Activated naive CD4-positive, alpha-beta T cell treated with anti-CD3 and anti-CD28 coated beads for 36 hours (primary cell): ENCODE results near the gene MAML3. TPM values are rescaled to one million over a fixed set of nuclear protein-coding genes. Genes with fewer than 3 reads are reported as not detected.

ENCODE experiments used
- CTCF ChIA-PET: fragments of 350-600 bp; sonication (Branson Sonifier 250); formaldehyde crosslinking; loops from one replicate; lab custom pipeline; 2021; ENCODE audit warnings: antibody characterized with exemption; lab: Charles Lee
- DNase-seq: peaks from one replicate; pipeline ENCODE4 v3.0.0-alpha.2; 2020
- H3K27ac Mint-ChIP-seq: one replicate; pipeline ENCODE4 v1.8.0; 2021; ENCODE audit warnings: mild to moderate bottlenecking, mixed read lengths
- H3K27me3 Mint-ChIP-seq: one replicate; pipeline ENCODE4 v1.8.0; 2021; ENCODE audit warnings: low read depth, mixed read lengths
- H3K36me3 Mint-ChIP-seq: one replicate; pipeline ENCODE4 v1.8.0; 2021; ENCODE audit warnings: low read depth, mixed read lengths
- H3K4me1 Mint-ChIP-seq: one replicate; pipeline ENCODE4 v1.8.0; 2021; ENCODE audit warnings: low read depth, mixed read lengths
- H3K4me3 Mint-ChIP-seq: one replicate; pipeline ENCODE4 v1.8.0; 2021; ENCODE audit warnings: mild to moderate bottlenecking, moderate library complexity, mixed read lengths
- H3K9me3 Mint-ChIP-seq: one replicate; pipeline ENCODE4 v1.8.0; 2021; ENCODE audit warnings: mixed read lengths
- intact Hi-C: fragments of 100-400 bp; cut with micrococcal nuclease; formaldehyde crosslinking; loops from one replicate; pipeline ENCODE4 v1.15.1; 2023
- total RNA-seq, 2 experiments: library from RNA; stranded (reverse); gene quantifications; one replicate each; pipeline ENCODE4 v1.2.3, GENCODE V29; 2021

MAML3 gene
- total RNA-seq, 2 experiments from 2014 or later: 0.52 to 0.76 TPM

DNA sequence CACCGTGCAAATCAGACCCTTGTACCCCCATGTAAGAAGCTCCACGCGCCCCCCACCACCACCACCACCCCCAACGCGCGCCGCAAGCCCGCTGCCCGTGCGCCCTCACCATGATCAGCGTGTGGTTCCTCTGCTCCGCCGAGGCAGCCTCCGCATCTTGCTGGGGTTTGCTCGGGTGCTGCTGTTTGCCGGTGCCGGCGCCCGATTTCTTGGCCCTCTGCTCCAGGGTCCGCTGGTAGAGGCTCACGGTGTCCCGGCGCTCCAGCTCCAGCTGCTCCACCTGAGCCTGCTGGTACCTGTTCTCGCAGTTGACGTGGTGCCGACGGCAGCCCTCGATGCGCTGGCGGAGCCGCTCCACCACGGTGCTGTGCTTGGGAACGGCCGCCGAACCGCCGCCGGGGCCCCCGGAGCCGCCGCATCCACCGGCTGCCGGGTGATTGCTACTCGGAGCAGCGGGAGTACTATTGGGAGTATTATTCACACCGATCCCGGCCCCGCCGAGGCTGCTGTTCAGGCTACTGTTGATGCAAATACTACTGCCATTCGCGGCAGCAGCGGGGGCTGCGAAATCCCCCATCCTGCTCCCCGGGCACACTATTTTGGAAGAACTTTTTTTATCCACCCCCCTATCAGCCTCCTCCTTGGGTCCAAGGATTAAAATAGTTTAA lies 1.1 kb downstream of the MAML3 start:
- no peaks in the 10 kb centered on the region for H3K9me3 Mint-ChIP-seq
- peaks cover 34% of the 10 kb centered on the region for H3K4me1 Mint-ChIP-seq
- no peaks in the 10 kb centered on the region for H3K36me3 Mint-ChIP-seq

DNA sequence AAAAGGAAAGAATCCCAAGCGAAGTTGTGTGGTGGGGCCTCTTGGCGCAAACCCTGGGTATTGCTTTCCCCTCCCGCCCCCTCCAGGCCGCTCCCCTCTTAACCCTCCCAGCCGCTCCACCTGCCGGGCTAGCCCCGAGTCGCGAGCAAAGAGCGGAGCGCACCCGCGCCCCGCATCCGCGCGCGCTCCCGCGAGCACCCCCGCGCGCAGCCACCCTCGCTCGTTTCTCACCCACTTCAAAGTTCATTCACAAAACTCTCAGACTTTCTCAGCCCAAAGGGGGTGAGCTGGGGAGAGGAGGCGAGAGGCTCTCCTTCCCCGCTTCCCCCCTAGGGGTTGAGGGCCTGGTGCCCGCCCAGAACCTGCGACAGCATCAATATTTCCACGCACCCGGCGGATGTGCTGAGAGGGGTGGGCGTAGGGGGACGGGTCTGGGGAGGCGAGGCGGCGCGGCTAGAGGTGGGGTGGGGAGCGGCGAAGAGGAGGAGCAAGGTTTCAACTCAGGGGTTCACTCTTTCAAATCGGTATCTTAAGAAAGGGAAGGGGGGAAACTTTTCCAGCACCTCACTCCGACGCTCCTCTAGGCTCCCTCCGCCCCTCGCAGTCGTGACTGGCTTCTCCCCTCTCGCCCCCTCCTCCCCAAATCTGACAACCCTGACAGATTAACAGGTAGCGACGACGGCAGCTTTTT lies 1.8 kb downstream of the MAML3 start:
- intact Hi-C loops: loop anchor here (1.0 to 5.0 kb wide), 9 partner anchors 56 to 975 kb away; partner anchors contain the start of genes ELF2, ELMOD2, NAA15 and NDUFC1
- peaks cover 20% of the 10 kb centered on the region for H3K27me3 Mint-ChIP-seq
- H3K4me1 Mint-ChIP-seq: peaks cover 27% of the 10 kb centered on the region

More for the DNA sequence above, 1.1 kb downstream of the MAML3 start:
- CTCF ChIA-PET: interaction anchor here (1.1 to 1.8 kb wide), 5 partner anchors 20 to 100 kb away, joined by 3 to 8 read pairs (median 3); no protein-coding TSS in a partner anchor
- intact Hi-C loops: loop anchor here (1.0 to 5.0 kb wide), 9 partner anchors 57 to 976 kb away; partner anchors contain the start of genes ELF2, ELMOD2, NAA15 and NDUFC1
- peak; percentile 48 for DNase-seq
- Mint-ChIP-seq H3K27ac (no peak overlapping the region), H3K27me3 (peaks cover 20% of the 10 kb centered on the region), H3K4me3 (peak overlapping the region; percentile 82)

DNA sequence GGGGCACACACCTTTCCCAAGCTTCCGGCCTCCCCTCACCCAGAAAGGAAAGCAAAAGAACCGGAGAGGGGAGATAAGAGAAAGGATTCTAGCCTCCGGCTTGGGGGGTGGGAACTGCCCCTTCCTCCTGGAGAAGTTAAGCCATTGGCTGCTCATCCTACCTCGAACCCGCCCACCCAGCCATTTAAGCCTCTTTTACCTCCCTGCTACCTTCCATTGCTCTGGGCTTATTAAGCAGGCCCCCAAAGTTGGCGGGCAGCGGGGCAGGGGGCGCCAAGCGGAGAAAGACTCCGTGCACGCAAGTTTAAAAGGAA lies 2.3 kb downstream of the MAML3 start:
- intact Hi-C loops: loop anchor here (1.0 to 5.0 kb wide), 9 partner anchors 55 to 974 kb away; partner anchors contain the start of genes ELF2, ELMOD2, NAA15 and NDUFC1
- peak overlapping the region; percentile 70 for H3K27ac Mint-ChIP-seq
- H3K36me3 Mint-ChIP-seq: no peaks in the 10 kb centered on the region
- H3K27me3 Mint-ChIP-seq: peaks cover 20% of the 10 kb centered on the region
- peaks cover 22% of the 10 kb centered on the region for H3K4me1 Mint-ChIP-seq
- CTCF ChIA-PET: interaction anchor here (0.6 to 1.4 kb wide), 3 partner anchors 35 to 56 kb away, joined by 3 to 5 read pairs (median 3); no protein-coding TSS in a partner anchor
- H3K9me3 Mint-ChIP-seq: no peaks in the 10 kb centered on the region
- peak overlapping the region; percentile 82 for H3K4me3 Mint-ChIP-seq
- DNase-seq: peak; percentile 65

More for the DNA sequence above, 1.8 kb downstream of the MAML3 start:
- Mint-ChIP-seq H3K27ac (peak overlapping the region; percentile 70), H3K36me3 (no peaks in the 10 kb centered on the region), H3K9me3 (no peaks in the 10 kb centered on the region), H3K4me3 (peak overlapping the region; percentile 82)
- peak; percentile 81 for DNase-seq
- CTCF ChIA-PET: interaction anchor here (0.6 to 1.8 kb wide), 4 partner anchors 19 to 101 kb away, joined by 3 to 8 read pairs (median 3); no protein-coding TSS in a partner anchor

DNA sequence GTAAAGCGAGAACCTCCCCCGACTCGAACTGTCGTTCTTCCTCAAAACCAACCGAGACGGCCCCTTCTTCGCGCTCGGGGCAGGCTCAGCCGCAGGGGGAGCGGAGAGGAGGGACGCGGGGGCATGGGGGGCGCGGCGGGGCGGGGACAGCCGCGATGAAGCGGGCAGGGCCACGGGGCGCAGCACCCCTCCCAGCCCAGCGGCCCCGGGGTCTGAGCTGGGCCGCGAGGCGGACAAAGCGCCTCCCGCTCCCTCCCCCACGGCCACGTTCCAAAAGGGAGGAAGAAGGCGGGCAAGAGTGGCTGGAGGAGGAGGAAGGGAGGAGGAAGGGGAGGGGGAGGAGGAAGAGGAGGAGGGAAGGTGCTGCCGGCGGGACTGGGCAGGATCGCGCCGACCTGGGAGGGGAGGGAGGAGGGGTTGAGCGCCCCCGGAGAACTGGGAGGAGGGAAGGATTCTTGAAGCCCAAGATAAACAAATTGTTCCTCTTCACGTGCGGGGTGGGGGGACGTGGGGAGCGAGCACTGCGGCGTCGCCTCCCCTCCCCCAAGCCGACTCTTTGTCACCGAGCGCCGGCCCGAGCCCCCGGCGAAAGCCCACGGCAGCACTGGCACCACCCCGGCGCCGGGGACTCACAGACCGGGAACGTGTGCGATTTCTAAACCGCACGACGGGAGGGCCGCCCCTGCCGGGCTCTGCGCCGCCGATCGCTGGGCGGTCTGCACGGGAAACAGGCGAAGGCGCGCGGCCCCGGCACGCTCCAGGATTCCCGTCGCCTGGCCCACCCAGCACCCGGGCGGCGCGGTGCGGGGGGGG lies 2.9 kb downstream of the MAML3 start:
- H3K9me3 Mint-ChIP-seq: no peaks in the 10 kb centered on the region
- intact Hi-C loops: loop anchor here (1.0 to 5.0 kb wide), 4 partner anchors 35 to 974 kb away; partner anchors contain the start of genes ELF2, NAA15 and NDUFC1
- H3K4me3 Mint-ChIP-seq: peak overlapping the region; percentile 82
- H3K27ac Mint-ChIP-seq: peak overlapping the region; percentile 69
- peaks cover 20% of the 10 kb centered on the region for H3K27me3 Mint-ChIP-seq
- no peaks in the 10 kb centered on the region for H3K36me3 Mint-ChIP-seq
- peaks cover 17% of the 10 kb centered on the region for H3K4me1 Mint-ChIP-seq
- CTCF ChIA-PET: interaction anchor here (0.6 to 1.2 kb wide), 4 partner anchors 11 to 73 kb away, joined by 3 to 5 read pairs (median 4); no protein-coding TSS in a partner anchor
- peak; percentile 45 for DNase-seq

DNA sequence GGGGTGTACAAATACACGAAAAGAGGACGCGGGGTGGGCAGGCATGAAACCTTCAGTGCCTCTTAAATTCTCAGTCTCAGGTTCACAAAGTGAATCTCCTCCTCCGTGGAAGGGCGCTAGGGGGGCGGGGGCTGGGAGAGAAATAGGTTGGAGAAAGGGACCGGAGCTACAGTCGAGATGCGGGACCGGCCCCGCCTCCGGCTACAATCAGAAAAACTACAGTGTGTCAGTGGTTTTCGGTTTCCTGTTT lies 3.4 kb downstream of the MAML3 start:
- peaks cover 15% of the 10 kb centered on the region for H3K4me1 Mint-ChIP-seq
- DNase-seq: peak; percentile 80
- intact Hi-C loops: loop anchor here (1.0 to 5.0 kb wide), 4 partner anchors 34 to 973 kb away; partner anchors contain the start of genes ELF2, NAA15 and NDUFC1
- no peaks in the 10 kb centered on the region for H3K9me3 Mint-ChIP-seq
- H3K27ac Mint-ChIP-seq: peak overlapping the region; percentile 69
- H3K36me3 Mint-ChIP-seq: no peaks in the 10 kb centered on the region
- peak overlapping the region; percentile 82 for H3K4me3 Mint-ChIP-seq
- CTCF ChIA-PET: interaction anchor here (1.0 to 1.2 kb wide), 3 partner anchors 11 to 72 kb away, joined by 3 to 5 read pairs (median 4); no protein-coding TSS in a partner anchor
- H3K27me3 Mint-ChIP-seq: peaks cover 20% of the 10 kb centered on the region

DNA sequence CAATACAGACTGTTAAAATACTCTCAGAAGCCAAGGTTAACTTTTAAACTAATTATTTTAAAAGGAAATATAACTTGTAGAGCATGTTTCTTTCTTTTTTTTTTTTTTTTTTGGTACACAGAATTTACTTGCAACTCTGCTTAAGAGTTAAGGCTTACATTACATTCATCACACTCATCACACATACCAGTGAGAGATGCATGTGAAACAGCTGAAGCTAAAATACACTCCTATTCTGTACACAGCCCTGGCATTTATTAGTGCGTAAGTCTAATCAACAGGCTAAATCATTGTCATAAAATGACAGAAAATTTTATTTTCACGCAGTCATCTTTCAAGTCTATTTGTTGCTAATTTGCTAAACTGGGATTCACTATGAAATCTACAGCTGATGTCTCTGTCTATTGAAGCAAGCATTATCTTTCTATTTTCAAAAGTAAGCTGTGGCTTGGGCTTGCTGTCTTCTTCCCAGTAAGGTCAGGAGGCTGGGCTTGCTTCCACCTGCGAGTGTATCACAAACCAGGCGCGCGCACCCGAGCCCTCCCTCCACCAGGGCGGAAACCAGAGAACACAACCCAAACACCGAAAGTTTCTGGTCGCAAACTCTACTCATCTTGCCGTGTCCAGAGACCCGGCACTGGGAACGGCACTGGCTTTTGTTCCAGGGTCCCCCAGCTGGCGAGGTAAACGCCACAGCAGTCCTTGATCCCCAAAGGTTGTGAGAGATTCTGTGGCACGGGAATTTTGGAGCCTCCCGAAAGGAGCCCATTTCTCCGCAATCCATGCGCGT lies 3.9 kb downstream of the MAML3 start:
- DNase-seq: peak; percentile 72
- CTCF ChIA-PET: interaction anchor here (1.0 to 1.2 kb wide), 4 partner anchors 10 to 72 kb away, joined by 3 to 5 read pairs (median 4); no protein-coding TSS in a partner anchor

DNA sequence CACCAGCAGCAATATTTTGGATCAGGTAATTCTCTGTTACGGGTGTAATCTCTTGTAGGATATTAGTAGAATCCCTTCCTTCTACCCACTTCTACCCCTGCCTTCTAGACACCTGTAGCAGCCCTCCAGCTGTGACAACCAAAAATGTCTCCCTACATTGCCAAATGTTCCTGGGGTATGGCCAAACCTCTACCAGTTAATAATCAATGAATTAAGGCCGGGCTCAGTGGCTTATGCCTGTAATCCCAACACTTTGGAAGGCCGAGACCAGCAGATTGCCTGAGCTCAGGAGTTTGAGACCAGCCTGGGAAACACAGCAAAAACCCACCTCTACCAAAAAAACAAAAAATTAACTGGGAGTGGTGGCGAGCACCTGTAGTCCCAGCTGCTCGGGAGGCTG lies 9.9 kb downstream of the MAML3 start:
- Mint-ChIP-seq H3K9me3 (no peaks in the 10 kb centered on the region), H3K4me3 (no peak overlapping the region), H3K27ac (no peak overlapping the region), H3K4me1 (peaks cover 18% of the 10 kb centered on the region), H3K36me3 (no peaks in the 10 kb centered on the region), H3K27me3 (peaks cover 10% of the 10 kb centered on the region)
- no peak for DNase-seq
- CTCF ChIA-PET: interaction anchor here (0.7 to 1.5 kb wide), 3 partner anchors 46 to 287 kb away, joined by 3 read pairs; no protein-coding TSS in a partner anchor
- intact Hi-C loops: no loop called here

More for the DNA sequence above, 3.9 kb downstream of the MAML3 start:
- peaks cover 15% of the 10 kb centered on the region for H3K4me1 Mint-ChIP-seq
- no peaks in the 10 kb centered on the region for H3K36me3 Mint-ChIP-seq
- intact Hi-C loops: loop anchor here (1.0 to 5.0 kb wide), 4 partner anchors 34 to 973 kb away; partner anchors contain the start of genes ELF2, NAA15 and NDUFC1
- no peaks in the 10 kb centered on the region for H3K9me3 Mint-ChIP-seq
- H3K27ac Mint-ChIP-seq: peak overlapping the region; percentile 69
- H3K27me3 Mint-ChIP-seq: peaks cover 20% of the 10 kb centered on the region
- H3K4me3 Mint-ChIP-seq: peak overlapping the region; percentile 82

DNA sequence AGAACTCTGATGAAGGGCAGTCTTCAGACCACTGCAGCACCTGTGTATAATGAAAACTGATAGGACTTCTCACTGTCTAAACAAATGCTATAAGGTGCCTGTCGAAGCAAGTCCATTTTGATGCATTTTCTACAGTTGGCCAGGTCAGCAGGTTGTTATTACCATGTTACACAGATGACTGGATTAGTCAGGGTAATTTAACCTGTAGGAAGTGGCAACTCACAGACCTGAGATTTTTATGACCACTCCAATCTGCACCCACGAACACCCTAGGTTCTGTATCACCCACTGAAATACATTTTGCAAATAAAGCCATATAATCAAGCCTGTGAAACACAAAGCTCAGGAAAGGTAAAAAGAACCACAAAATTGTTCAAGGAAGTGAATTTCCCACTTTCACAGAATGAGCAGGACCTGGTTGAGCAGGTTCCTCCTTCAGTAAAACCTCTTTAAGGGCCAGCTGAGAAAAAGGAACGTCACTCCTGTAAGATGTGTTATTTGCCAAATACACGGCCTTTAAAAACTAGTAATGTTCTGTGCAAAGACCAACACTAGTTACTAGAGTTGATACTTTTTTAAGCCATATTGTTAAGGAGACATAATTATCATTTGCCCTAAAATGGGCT lies 12.7 kb downstream of the MAML3 start:
- Mint-ChIP-seq H3K4me1 (peaks cover 27% of the 10 kb centered on the region), H3K4me3 (no peak overlapping the region), H3K9me3 (no peaks in the 10 kb centered on the region), H3K27ac (no peak overlapping the region), H3K36me3 (no peaks in the 10 kb centered on the region), H3K27me3 (peaks cover 2% of the 10 kb centered on the region)
- intact Hi-C loops: no loop called here
- CTCF ChIA-PET: interaction anchor here (0.6 kb wide), 1 partner anchor 89 kb away, joined by 6 read pairs; no protein-coding TSS in a partner anchor
- no peak for DNase-seq

DNA sequence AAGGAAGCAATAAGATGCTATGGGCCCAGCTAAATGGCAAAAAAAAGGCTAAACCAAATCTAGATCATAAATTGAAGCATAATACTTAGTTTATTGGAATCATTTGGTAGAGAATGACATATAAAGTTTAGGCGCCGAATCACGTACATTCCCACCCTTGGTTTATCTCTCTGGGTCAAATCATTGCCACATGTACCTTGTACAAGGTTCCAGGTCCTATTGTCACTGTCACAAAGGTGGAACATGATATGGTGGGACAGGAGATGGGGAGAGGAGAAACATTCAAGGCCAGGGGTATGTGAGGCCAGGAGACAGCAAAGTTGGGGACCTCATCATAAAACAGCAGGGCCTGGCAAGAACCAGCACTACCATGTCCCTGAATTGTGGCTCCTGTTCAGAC lies 13.4 kb downstream of the MAML3 start:
- H3K27me3 Mint-ChIP-seq: peaks cover 2% of the 10 kb centered on the region
- no peak overlapping the region for H3K4me3 Mint-ChIP-seq
- intact Hi-C loops: no loop called here
- CTCF ChIA-PET: no interaction called here
- no peak overlapping the region for H3K27ac Mint-ChIP-seq
- H3K9me3 Mint-ChIP-seq: no peaks in the 10 kb centered on the region
- no peak for DNase-seq
- peaks cover 27% of the 10 kb centered on the region for H3K4me1 Mint-ChIP-seq
- no peaks in the 10 kb centered on the region for H3K36me3 Mint-ChIP-seq

DNA sequence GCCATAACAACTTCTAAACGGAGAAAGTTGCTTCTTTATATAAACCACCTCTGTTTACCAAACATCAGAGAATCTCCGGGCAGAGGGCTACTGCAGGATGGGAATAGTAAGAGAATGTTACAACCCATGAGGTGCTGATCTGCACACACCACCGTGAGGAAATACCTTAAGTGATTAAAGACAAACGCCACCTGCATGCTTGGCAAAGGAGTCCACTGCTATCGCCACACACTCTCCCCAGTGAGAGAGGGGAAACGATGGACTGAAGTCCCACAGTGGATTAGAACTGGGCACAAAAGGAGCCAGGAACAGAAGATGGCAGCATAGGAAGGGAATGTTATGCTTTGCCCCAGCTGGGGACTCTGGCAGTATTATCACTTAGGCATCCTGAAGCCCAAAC lies 15.6 kb downstream of the MAML3 start:
- intact Hi-C loops: no loop called here
- CTCF ChIA-PET: no interaction called here
- Mint-ChIP-seq H3K4me1 (peaks cover 22% of the 10 kb centered on the region), H3K4me3 (no peak overlapping the region), H3K27ac (no peak overlapping the region), H3K36me3 (no peaks in the 10 kb centered on the region), H3K27me3 (peaks cover 4% of the 10 kb centered on the region), H3K9me3 (no peaks in the 10 kb centered on the region)
- no peak for DNase-seq

DNA sequence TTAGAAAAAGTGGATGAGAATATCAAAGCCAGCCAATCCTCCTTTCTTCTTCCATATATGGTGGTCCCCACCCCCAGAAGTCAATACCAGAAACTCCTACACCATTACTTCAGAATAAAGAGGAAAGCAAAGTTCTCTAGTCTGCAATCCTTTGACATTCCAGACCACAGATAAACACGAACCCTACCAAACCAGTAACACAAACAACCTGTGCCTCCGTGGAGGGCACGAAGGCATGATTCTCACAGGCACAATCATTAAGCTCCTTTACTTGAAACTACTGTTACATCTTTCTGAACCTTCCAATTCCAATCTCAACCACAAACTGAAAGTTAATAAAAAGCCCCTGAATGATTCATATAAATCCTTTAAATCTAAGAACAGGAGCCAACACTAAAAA lies 16.3 kb downstream of the MAML3 start:
- CTCF ChIA-PET: no interaction called here
- H3K27ac Mint-ChIP-seq: peak overlapping the region; percentile 19
- peak; percentile 17 for DNase-seq
- H3K4me3 Mint-ChIP-seq: no peak overlapping the region
- H3K27me3 Mint-ChIP-seq: peaks cover 2% of the 10 kb centered on the region
- intact Hi-C loops: no loop called here
- H3K9me3 Mint-ChIP-seq: no peaks in the 10 kb centered on the region
- H3K36me3 Mint-ChIP-seq: no peaks in the 10 kb centered on the region
- peaks cover 19% of the 10 kb centered on the region for H3K4me1 Mint-ChIP-seq
